ENCODE results near the gene DNAH9. TPM values are rescaled to one million over a fixed set of nuclear protein-coding genes. Genes with fewer than 3 reads are reported as not detected.

DNAH9 gene
- total and polyA plus RNA-seq, 2 donors from 2014 or later, result 3.7 to 6.9 TPM

- no peak overlapping the region for H3K27ac ChIP-seq (ENCODE audit: low read depth in 2 of 2, low read length in 2 of 2)
- DNase-seq (no peak), FAIRE-seq (no peak)
- H3K36me3 ChIP-seq (ENCODE audit: control insufficient read depth in 2 of 3, insufficient read depth in 3 of 3, low read length in 3 of 3), result no peaks in the 10 kb centered on the region
- H3K9me3 ChIP-seq (ENCODE audit: control insufficient read depth in 2 of 3, insufficient read depth in 1 of 3, low read length in 3 of 3), result no peaks in the 10 kb centered on the region
- H3K27me3 ChIP-seq (ENCODE audit: control insufficient read depth, insufficient read depth, low read length), result no peaks in the 10 kb centered on the region
- intact Hi-C loops (cut with DNase I), result no loop called here
- H3K9ac ChIP-seq (ENCODE audit: low read length in 3 of 3), result no peak overlapping the region
- no peaks in the 10 kb centered on the region for H3K4me1 ChIP-seq (ENCODE audit: control insufficient read depth in 2 of 3, insufficient read depth in 2 of 3, low read depth in 1 of 3, low read length in 3 of 3)
- no peak overlapping the region for H3K4me3 ChIP-seq (ENCODE audit: low read length in 3 of 3)
- no peak for TF ChIP-seq CTCF (IDR thresholded peaks at IDR 0.05; ENCODE audit: borderline replicate concordance, extremely low read depth, insufficient read depth)
Measured at GRCh38 chr17:11692688-11693087, 94.4 kb downstream of the DNAH9 start.

- TF ChIP-seq CTCF (IDR thresholded peaks at IDR 0.05; ENCODE audit: borderline replicate concordance, extremely low read depth, insufficient read depth), result no peak
- no peak for DNase-seq
- intact Hi-C loops (cut with DNase I), result no loop called here
- no peaks in the 10 kb centered on the region for H3K36me3 ChIP-seq (ENCODE audit: control insufficient read depth in 2 of 3, insufficient read depth in 3 of 3, low read length in 3 of 3)
- H3K27ac ChIP-seq (ENCODE audit: low read depth in 2 of 2, low read length in 2 of 2), result no peak overlapping the region
- H3K4me1 ChIP-seq (ENCODE audit: control insufficient read depth in 2 of 3, insufficient read depth in 2 of 3, low read depth in 1 of 3, low read length in 3 of 3), result no peaks in the 10 kb centered on the region
- H3K4me3 ChIP-seq (ENCODE audit: low read length in 3 of 3), result no peak overlapping the region
- no peak for FAIRE-seq
- H3K27me3 ChIP-seq (ENCODE audit: control insufficient read depth, insufficient read depth, low read length), result no peaks in the 10 kb centered on the region
- no peaks in the 10 kb centered on the region for H3K9me3 ChIP-seq (ENCODE audit: control insufficient read depth in 2 of 3, insufficient read depth in 1 of 3, low read length in 3 of 3)
- no peak overlapping the region for H3K9ac ChIP-seq (ENCODE audit: low read length in 3 of 3)
Measured at GRCh38 chr17:11693284-11693683, 95.0 kb downstream of the DNAH9 start.

GRCh38 chr17:11700668-11701067 lies 102.4 kb downstream of the DNAH9 start:
- Histone ChIP-seq H3K27me3 (ENCODE audit: control insufficient read depth, insufficient read depth, low read length) (no peaks in the 10 kb centered on the region), H3K4me1 (ENCODE audit: control insufficient read depth in 2 of 3, insufficient read depth in 2 of 3, low read depth in 1 of 3, low read length in 3 of 3) (peaks cover 0 to 3% (median 0%) of the 10 kb centered on the region in 3 donors), H3K9me3 (ENCODE audit: control insufficient read depth in 2 of 3, insufficient read depth in 1 of 3, low read length in 3 of 3) (no peaks in the 10 kb centered on the region), H3K9ac (ENCODE audit: low read length in 3 of 3) (no peak overlapping the region), H3K4me3 (ENCODE audit: low read length in 3 of 3) (no peak overlapping the region), H3K36me3 (ENCODE audit: control insufficient read depth in 2 of 3, insufficient read depth in 3 of 3, low read length in 3 of 3) (no peaks in the 10 kb centered on the region), H3K27ac (ENCODE audit: low read depth in 2 of 2, low read length in 2 of 2) (no peak overlapping the region)
- DNase-seq (no peak), FAIRE-seq (no peak)
- intact Hi-C loops (cut with DNase I), result no loop called here
- no peak for TF ChIP-seq CTCF (IDR thresholded peaks at IDR 0.05; ENCODE audit: borderline replicate concordance, extremely low read depth, insufficient read depth)

GRCh38 chr17:11701911-11702310 lies 103.6 kb downstream of the DNAH9 start:
- H3K4me3 ChIP-seq (ENCODE audit: low read length in 3 of 3), result no peak overlapping the region
- H3K9me3 ChIP-seq (ENCODE audit: control insufficient read depth in 2 of 3, insufficient read depth in 1 of 3, low read length in 3 of 3), result no peaks in the 10 kb centered on the region
- intact Hi-C loops (cut with DNase I), result no loop called here
- no peaks in the 10 kb centered on the region for H3K36me3 ChIP-seq (ENCODE audit: control insufficient read depth in 2 of 3, insufficient read depth in 3 of 3, low read length in 3 of 3)
- peaks cover 0 to 3% (median 0%) of the 10 kb centered on the region in 3 donors for H3K4me1 ChIP-seq (ENCODE audit: control insufficient read depth in 2 of 3, insufficient read depth in 2 of 3, low read depth in 1 of 3, low read length in 3 of 3)
- H3K27me3 ChIP-seq (ENCODE audit: control insufficient read depth, insufficient read depth, low read length), result no peaks in the 10 kb centered on the region
- FAIRE-seq, result no peak
- TF ChIP-seq CTCF (IDR thresholded peaks at IDR 0.05; ENCODE audit: borderline replicate concordance, extremely low read depth, insufficient read depth), result no peak
- H3K27ac ChIP-seq (ENCODE audit: low read depth in 2 of 2, low read length in 2 of 2), result no peak overlapping the region
- DNase-seq, result no peak
- no peak overlapping the region for H3K9ac ChIP-seq (ENCODE audit: low read length in 3 of 3)
